Ramos (cell line): ENCODE measurements around the gene THSD4.
"Not testable (repeated sequence)": the region's sequence is repeated elsewhere in the genome, so short reads cannot be mapped to it uniquely, and the experiment has no call there.

ENCODE experiments used
- in situ Hi-C: fragments of 300-500 bp; cut with MboI; formaldehyde crosslinking; loops from one replicate; pipeline ENCODE4 v1.14.3; 2022; ENCODE audit warnings: low sequenced_read_pairs; ENCODE audit not compliant: unreplicated experiment

The THSD4 gene

GRCh38 chr15:71245588-71245987 lies 130.3 kb downstream of the THSD4 start:
- in situ Hi-C loops: no loop called here

DNA sequence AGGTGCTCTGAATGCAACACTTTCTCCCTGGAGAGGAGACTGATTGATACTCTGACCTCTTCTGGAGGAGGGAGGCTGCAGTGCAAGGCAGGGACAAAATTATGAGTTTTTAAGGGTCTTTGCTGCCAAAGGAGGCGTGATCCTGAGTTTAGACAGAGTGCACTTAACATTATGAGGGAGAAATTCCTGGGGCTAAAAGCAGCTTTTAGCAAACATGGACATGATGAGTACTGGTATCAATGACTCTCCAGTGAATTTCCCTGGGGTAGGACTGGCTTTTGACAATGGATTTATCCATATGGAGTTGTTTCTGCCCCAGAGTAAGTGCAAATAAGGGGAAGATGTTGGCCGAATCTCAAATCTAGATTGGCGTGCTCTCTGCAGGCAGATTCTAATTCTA lies 133.1 kb downstream of the THSD4 start:
- in situ Hi-C loops: no loop called here

- in situ Hi-C loops: no loop called here
Measured at GRCh38 chr15:71249986-71250385, 134.7 kb downstream of the THSD4 start.

GRCh38 chr15:71250936-71251583 lies 135.8 kb downstream of the THSD4 start:
- in situ Hi-C loops: no loop called here

DNA sequence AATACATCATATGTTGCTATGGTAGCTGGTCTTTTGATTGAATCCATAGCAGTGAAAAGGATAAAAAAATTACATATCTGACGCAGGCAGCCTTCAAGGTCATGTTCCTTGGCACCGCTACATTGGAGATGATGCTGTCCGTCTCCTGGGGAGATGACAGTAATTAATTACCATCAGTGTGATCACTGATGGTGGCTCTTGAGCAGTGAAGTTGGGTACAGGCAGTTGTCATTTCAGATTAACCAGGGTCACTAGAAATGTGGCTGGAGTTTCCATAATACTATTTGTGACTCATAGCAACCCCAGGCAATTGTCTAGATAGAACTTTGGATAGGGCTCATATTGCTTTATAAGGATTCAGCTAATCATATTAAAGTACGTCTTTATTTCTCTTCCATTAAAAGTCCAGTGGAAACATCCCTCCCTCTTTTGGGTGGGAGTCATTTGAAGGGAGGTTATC lies 136.3 kb downstream of the THSD4 start:
- in situ Hi-C loops: no loop called here

DNA sequence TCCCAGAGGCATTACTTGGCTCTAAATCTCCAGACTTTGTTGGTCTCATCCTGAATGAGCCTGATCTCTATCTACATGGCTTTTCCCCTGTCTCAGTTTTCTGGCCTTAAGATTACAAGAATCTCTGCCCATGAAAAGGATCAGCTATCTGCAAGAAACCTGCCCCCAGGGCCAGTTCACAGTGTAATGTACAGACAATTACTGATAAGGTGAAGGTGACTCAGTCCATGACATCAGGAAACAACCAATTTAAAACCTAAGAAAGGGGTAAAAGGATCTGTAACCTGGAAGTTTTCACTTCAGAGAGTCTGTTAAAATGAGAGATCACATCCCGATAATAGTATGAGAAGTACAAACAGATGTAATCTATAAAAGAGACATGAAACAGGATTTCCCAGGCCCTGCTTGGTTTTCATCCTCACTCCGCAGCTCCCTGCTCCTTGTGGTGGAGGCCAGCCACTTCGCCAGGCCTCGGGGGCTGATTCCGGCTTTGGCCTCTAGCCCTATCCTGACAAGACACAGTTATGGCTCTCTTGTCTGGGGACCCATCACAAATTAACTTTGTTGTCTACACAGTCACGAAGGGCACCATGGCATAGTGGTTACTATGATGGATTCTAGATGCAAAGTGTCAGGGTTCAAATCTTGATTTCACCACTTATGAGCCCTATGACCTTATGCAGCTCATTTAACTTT lies 136.9 kb downstream of the THSD4 start:
- in situ Hi-C loops: no loop called here

- in situ Hi-C loops: no loop called here
Measured at GRCh38 chr15:71252740-71253047, 137.4 kb downstream of the THSD4 start.

GRCh38 chr15:71254491-71254890 lies 139.2 kb downstream of the THSD4 start:
- in situ Hi-C loops: no loop called here

DNA sequence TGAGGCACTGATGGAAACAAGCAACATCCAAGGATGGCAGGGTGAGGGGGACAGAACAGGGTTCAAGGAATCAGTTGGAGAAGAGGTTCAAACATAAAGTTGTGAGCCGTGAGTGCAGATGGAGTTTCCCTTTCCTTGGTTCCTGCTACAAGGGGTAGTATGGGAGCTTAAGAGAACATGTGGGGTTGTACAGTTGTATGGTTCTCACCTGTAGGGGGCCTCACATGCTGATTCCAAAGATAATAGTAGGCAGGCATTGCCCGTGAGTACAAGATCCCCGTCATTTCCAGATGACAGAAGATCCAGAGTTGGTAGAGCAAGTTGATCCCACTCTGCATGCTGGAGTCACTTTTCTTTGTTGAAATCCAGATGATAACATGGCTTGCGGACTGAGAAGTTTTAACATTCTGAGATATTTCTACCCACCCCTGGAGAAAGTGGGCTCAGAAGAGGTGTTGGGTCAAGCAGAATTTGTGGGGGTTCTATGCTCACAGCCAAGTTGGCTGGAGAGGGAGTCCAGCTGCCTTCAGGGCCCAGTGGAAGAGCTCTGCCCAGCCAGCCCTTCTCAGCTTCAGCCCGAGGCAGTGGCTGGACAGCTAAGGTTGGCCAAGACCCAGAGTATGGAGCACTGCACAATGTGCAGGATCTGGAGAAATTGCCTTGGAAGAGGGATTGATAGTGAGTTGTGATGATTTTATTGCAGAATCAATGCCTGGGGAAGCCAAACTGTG lies 141.8 kb downstream of the THSD4 start:
- in situ Hi-C loops: no loop called here

DNA sequence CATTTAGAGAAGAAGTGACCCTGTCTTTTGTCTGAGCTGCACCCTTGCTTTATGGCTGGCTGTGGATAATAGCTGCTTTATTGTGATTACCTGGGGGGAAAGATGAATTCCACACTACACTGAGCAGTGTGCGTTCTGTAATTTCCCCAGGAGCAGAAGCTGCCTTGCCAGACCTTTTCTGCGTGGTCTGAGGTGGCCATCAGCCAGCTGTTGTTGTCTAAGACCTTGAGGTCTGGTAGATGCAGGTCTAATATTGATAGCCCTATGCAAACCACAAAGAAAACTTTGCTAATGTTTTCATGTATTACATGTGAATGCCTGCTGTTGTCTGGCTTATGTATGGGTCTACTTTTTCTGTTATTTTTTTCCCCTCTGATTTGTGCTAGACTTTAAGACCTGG lies 144.6 kb downstream of the THSD4 start:
- in situ Hi-C loops: no loop called here

DNA sequence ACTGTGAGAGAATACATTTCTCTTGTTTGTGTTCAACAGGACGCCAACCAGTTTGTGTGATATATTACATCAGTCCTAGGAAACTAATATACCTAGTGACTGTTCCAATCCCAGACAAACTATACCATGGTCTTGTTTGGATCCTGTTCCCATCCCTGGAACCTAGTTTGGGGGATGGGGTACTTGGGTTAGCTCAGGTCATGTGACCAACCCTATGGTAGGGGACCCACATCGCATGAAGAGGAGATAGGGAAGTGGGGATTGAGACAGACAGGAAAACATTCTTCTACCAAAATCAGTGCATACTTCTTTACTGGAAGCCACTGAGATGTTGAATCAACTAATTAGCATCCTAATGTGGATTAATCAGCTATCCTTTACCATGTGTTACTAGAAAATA lies 146.1 kb downstream of the THSD4 start:
- in situ Hi-C loops: no loop called here

DNA sequence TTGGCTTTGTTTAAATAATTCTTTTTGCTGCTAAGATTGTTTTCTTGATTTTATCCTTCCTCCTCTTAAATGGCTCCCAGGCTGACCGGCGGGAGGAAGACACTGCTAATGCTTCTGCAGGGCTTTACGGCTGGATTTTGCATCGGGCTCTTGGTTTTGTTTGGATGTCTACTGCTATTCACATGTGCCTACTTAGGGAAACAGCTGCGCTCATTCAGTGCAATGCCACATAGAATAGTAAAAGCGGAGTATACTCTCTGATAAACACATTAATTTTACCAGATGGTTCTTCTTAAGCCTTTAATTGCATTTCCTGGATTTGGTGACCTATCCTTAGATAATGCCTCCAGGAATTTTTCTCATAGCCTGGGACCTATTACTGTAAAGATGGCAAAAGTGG lies 146.6 kb downstream of the THSD4 start:
- in situ Hi-C loops: no loop called here

DNA sequence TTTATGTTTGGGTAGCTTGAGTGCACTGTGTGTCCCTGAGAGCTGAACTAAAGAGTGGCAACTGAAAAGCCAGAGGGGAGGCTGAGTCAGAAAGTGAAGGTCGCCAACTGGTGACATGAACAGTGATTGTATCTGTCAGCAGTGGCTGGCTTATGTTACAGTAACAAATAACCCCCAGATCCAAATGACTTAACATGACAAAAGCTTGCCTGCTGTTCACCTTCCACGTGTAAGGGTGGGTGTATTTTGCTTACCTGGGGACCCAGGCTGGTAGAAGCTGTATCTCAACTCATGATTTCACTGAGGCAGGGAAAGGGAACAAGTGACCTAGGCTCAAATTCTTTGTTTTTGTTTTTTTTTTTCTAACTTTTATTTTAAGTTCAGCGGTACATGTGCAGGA lies 147.3 kb downstream of the THSD4 start:
- in situ Hi-C loops: no loop called here

DNA sequence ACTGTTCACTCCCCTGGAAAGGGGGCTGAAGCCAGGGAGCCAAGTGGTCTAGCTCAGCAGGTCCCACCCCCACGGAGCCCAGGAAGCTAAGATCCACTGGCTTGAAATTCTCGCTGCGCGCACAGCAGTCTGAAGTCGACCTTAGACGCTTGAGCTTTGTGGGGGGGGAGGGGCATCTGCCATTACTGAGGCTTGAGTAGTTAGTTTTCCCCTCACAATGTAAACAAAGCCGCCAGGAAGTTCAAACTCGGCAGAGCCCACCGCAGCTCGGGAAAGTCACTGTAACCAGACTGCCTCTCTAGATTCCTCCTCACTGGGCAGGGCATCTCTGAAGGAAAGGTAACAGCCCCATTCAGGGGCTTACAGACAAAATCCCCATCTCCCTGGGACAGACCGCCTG lies 150.3 kb downstream of the THSD4 start:
- in situ Hi-C loops: not testable (repeated sequence)

DNA sequence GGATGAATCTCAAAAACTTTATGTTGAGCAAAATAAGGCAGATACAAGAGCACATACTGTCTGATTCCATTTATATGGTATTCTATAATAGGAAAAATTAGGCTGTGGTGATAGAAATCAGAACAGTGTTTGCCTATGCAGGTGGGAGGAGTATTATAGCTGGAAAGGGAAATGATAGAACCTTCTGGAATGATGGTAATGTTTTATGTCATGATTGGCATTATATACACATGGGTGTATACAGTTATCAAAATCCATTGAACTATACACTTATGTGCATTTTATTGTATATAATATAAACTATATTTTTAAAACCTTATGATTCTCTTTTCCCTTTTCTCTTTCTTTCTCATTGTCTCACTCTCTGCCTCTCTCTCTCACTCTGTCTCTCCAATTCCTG lies 156.1 kb downstream of the THSD4 start:
- in situ Hi-C loops: no loop called here

DNA sequence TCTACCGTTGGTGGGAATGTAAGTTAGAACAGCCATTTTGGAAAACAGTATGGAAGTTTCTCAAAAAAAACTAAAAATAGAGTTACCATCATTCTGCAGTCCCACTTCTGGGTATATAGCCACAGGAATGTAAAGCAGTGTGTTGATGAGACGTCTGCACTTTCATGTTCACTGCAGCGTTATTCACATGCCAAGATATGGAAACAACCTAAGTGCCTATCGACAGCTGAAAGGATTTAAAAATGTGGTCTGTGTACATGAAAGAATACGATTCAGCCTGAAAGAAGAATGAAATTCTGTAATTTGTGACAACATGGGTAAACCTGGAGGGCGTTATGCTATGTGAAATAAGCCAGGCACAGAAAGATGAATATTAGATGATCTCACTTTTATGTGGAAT lies 157.7 kb downstream of the THSD4 start:
- in situ Hi-C loops: no loop called here

GRCh38 chr15:71273731-71274447 lies 158.6 kb downstream of the THSD4 start:
- in situ Hi-C loops: no loop called here

DNA sequence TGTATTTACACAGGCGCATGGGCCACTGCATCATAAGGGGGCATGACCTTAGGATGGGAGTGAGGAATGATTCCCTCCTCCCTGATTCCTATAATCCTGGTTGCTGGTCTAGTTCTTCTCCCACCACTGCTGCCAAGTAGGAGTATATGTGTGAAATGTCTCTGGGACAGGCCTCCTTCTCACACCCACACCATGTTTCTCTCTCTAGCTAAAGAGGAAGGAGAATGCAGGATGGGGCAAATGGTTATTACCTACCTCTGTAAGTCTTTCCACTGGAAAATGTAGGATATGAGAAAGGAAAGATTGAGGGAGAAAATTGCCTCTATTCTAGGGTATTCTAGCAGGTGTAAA lies 159.2 kb downstream of the THSD4 start:
- in situ Hi-C loops: no loop called here

- in situ Hi-C loops: no loop called here
Measured at GRCh38 chr15:71275098-71275497, 159.8 kb downstream of the THSD4 start.

DNA sequence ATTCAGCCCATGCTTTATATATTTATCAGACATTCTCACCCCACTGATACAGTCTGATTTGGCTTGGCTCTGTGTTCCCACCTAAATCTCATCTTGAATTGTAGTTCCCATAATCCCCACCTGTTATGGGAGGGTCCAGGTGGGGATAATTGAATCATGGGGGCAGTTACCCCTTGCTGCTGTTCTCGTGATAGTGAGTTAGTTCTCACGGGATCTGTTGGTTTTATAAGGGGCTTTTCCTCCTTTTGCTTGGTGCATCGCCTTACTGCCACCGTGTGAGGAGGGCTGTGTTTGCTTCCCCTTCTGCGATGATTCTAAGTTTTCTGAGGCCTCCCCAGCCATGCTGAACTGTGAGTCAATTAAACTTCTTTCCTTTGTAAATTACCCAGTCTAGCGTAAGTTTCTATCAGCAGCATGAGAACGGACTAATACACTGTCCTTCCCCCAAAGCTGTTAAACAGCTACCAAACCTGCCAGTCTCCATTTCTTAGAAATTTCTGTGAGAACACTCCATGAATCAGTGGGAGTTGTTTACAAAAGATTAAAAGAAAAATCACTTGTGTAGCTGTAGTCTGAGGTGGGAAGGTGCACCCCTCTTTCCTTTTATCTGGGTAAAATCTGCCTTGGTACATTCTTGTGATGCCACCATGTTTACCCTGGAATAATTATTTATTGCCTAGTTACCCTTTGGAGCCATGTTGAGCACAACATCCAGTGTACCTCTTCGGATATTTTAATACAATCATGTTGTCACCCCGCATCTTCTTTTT lies 160.5 kb downstream of the THSD4 start:
- in situ Hi-C loops: no loop called here

GRCh38 chr15:71276336-71276665 lies 161.0 kb downstream of the THSD4 start:
- in situ Hi-C loops: no loop called here
